ENCODE measurements around the gene SIX1. TPM values are rescaled to one million over a fixed set of nuclear protein-coding genes. Genes with fewer than 3 reads are reported as not detected.

The SIX1 gene
- total and polyA plus RNA-seq, 2 of the 4 experiments (the other 2 are of a cell fraction) = 7.7 to 15.0 TPM

DNA sequence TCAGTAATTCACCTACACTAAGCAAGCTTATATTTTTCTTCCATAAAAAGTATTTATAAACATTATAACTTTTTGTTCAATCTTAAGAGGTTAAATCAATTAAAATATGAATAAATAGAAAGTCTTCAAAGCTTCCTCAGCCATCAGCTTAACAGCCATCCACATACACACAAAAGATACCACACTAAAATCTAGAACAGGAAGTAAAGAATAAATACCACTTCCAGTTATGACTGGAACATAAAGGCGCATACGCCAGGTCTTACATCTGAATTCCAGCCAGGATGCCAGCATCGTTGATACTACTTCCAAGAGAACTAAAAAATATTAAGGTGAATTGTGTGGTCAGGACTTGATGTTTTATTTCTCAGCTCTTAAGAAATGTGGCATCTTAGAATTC is 17.0 kb downstream of the SIX1 start:
- DNase-seq (no peak), ATAC-seq (ENCODE audit: low read depth) (no peak)
- H3K36me3 ChIP-seq (ENCODE audit: control insufficient read depth, insufficient read depth, low read length) = no peaks in the 10 kb centered on the region
- H2AFZ ChIP-seq (replicated peaks; ENCODE audit: low read length, poor library complexity) = no peak overlapping the region
- H3K4me3 ChIP-seq (ENCODE audit: insufficient read depth, low read depth, low read length) = no peak overlapping the region
- no peak overlapping the region for H4K91ac ChIP-seq (ENCODE audit: insufficient read depth, low read depth, low read length)
- no CpG with 5 or more reads among the region's 3 CpGs for WGBS, 2 experiments (ENCODE audit: extremely low coverage in 2 of 2, insufficient read length in 1 of 2)
- TF ChIP-seq NFE2L2 (IDR thresholded peaks at IDR 0.05; ENCODE audit: low read depth, low read length) (no peak), MXI1 (IDR thresholded peaks at IDR 0.05; ENCODE audit: borderline replicate concordance, low read depth, low read length) (no peak), CHD1 (IDR thresholded peaks at IDR 0.05; ENCODE audit: low read depth, low read length) (no peak), RAD21 (IDR thresholded peaks at IDR 0.05; ENCODE audit: low read length) (no peak), RFX5 (IDR thresholded peaks at IDR 0.05; ENCODE audit: low read depth, low read length) (no peak), USF2 (IDR thresholded peaks at IDR 0.05; ENCODE audit: low read depth, low read length) (no peak), MAZ (IDR thresholded peaks at IDR 0.05; ENCODE audit: borderline replicate concordance, low read depth, low read length) (no peak), FOS (IDR thresholded peaks at IDR 0.05; ENCODE audit: low read depth, low read length) (no peak), MAFK (IDR thresholded peaks at IDR 0.05; ENCODE audit: low read depth, low read length) (no peak)
- TF ChIP-seq, protein P1, sequence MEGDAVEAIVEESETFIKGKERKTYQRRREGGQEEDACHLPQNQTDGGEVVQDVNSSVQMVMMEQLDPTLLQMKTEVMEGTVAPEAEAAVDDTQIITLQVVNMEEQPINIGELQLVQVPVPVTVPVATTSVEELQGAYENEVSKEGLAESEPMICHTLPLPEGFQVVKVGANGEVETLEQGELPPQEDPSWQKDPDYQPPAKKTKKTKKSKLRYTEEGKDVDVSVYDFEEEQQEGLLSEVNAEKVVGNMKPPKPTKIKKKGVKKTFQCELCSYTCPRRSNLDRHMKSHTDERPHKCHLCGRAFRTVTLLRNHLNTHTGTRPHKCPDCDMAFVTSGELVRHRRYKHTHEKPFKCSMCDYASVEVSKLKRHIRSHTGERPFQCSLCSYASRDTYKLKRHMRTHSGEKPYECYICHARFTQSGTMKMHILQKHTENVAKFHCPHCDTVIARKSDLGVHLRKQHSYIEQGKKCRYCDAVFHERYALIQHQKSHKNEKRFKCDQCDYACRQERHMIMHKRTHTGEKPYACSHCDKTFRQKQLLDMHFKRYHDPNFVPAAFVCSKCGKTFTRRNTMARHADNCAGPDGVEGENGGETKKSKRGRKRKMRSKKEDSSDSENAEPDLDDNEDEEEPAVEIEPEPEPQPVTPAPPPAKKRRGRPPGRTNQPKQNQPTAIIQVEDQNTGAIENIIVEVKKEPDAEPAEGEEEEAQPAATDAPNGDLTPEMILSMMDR (conservative IDR thresholded peaks at IDR 0.05; ENCODE audit: low read depth, low read length) = no peak
- no peak overlapping the region for H2BK15ac ChIP-seq (ENCODE audit: low read depth, low read length)
- H3K4me1 ChIP-seq (ENCODE audit: control insufficient read depth, insufficient read depth, low read length) = peaks cover 3% of the 10 kb centered on the region
- H3K4ac ChIP-seq (ENCODE audit: low read depth, low read length) = no peak overlapping the region
- dilution Hi-C loops (cut with HindIII; ENCODE audit: low sequenced_read_pairs, unreplicated experiment) (loop anchor here (25.0 kb wide), 1 partner anchor 405 kb away; no protein-coding TSS in a partner anchor), intact Hi-C loops (cut with micrococcal nuclease) (no loop called here), in situ Hi-C loops (cut with MboI; ENCODE audit: low sequenced_read_pairs) (loop anchor here (5.0 to 25.0 kb wide), 3 partner anchors 355 to 930 kb away; partner anchors contain the start of genes SLC38A6 and TRMT5)
- H3K23ac ChIP-seq (ENCODE audit: low read depth, low read length) = no peak overlapping the region
- H2BK5ac ChIP-seq (ENCODE audit: low read depth, low read length, poor library complexity, severe bottlenecking) = no peak overlapping the region
- no TSS peak for BruUV-seq (replicated peaks)
- no peak overlapping the region for H3K18ac ChIP-seq (ENCODE audit: low read depth, low read length)
- H3K27me3 ChIP-seq (ENCODE audit: control insufficient read depth, insufficient read depth, low read length) = no peaks in the 10 kb centered on the region
- no peak overlapping the region for H4K8ac ChIP-seq (ENCODE audit: low read depth in 2 of 2, low read length in 2 of 2)
- H3K14ac ChIP-seq (replicated peaks; ENCODE audit: low read depth, low read length) = no peak overlapping the region
- peaks cover 3% of the 10 kb centered on the region; the same call in 1 of the 2 replicates for H3K9me1 ChIP-seq (ENCODE audit: insufficient read depth, low read length)
- no peak overlapping the region for H2AK5ac ChIP-seq (ENCODE audit: low read depth, low read length)
- POLR2A ChIA-PET (ENCODE audit: unreplicated experiment) = interaction anchor here (1.0 kb wide), 1 partner anchor 8 kb away, joined by 3 read pairs; no protein-coding TSS in a partner anchor
- H3K4me2 ChIP-seq (ENCODE audit: low read depth, low read length) = no peak overlapping the region
- H2BK20ac ChIP-seq (ENCODE audit: low read depth, low read length) = no peak overlapping the region
- CTCF ChIA-PET = no interaction called here
- no peak overlapping the region for H2AK9ac ChIP-seq (replicated peaks; ENCODE audit: low read depth, low read length, poor library complexity)
- no peak overlapping the region for H3K9ac ChIP-seq (ENCODE audit: low read depth, low read length)
- H2BK120ac ChIP-seq (ENCODE audit: low read depth, low read length) = no peak overlapping the region
- no peak overlapping the region for H3K27ac ChIP-seq (ENCODE audit: insufficient read depth, low read length)
- no peak overlapping the region for H4K5ac ChIP-seq (ENCODE audit: low read depth, low read length)
- H3K56ac ChIP-seq (ENCODE audit: extremely low read depth, insufficient read depth, low read length) = no peak overlapping the region
- no peaks in the 10 kb centered on the region for H4K20me1 ChIP-seq (ENCODE audit: insufficient read depth, low read length)
- peaks cover 4 to 24% of the 10 kb centered on the region in 2 experiments for H3K79me1 ChIP-seq (ENCODE audit: low read depth in 1 of 2, low read length in 2 of 2)
- no peaks in the 10 kb centered on the region for H3K9me3 ChIP-seq (ENCODE audit: control insufficient read depth, insufficient read depth, low read length)
